DMS53 treated with DMSO at 0.1 percent for 48 hours (cell line): Measurements from ENCODE around the gene CEBPG.

Experiments used
- DNase-seq: peaks from one replicate; lab custom pipeline; 2025; ENCODE audit not compliant: unreplicated experiment; lab: John Stamatoyannopoulos, UW

CEBPG gene

GRCh38 chr19:33350538-33351309 is 22.8 kb upstream of the CEBPG start:
- DNase-seq = no peak

- DNase-seq = no peak
These were observed 18.0 kb upstream of the CEBPG start for GRCh38 chr19:33355535-33355934.

GRCh38 chr19:33357556-33357955 is 16.0 kb upstream of the CEBPG start:
- DNase-seq = no peak

GRCh38 chr19:33358408-33358807 is 15.1 kb upstream of the CEBPG start:
- no peak for DNase-seq

- DNase-seq = no peak
These were observed 13.9 kb upstream of the CEBPG start for GRCh38 chr19:33359581-33359980.

GRCh38 chr19:33362508-33363228 is 10.8 kb upstream of the CEBPG start:
- DNase-seq = no peak

GRCh38 chr19:33363476-33363875 is 10.0 kb upstream of the CEBPG start:
- no peak for DNase-seq

GRCh38 chr19:33365691-33366090 is 7.8 kb upstream of the CEBPG start:
- no peak for DNase-seq

GRCh38 chr19:33366127-33366526 is 7.4 kb upstream of the CEBPG start:
- DNase-seq = no peak

GRCh38 chr19:33366897-33367296 is 6.6 kb upstream of the CEBPG start:
- no peak for DNase-seq

GRCh38 chr19:33368074-33368864 is 5.2 kb upstream of the CEBPG start:
- DNase-seq = no peak

- DNase-seq = no peak
These were observed 2.7 kb upstream of the CEBPG start for GRCh38 chr19:33370783-33371182.

GRCh38 chr19:33374236-33374714 is 766 bp downstream of the CEBPG start:
- DNase-seq = peak; percentile 48

GRCh38 chr19:33375156-33375836 is 1.8 kb downstream of the CEBPG start:
- no peak for DNase-seq

GRCh38 chr19:33375837-33376159 is 2.3 kb downstream of the CEBPG start:
- no peak for DNase-seq

GRCh38 chr19:33376423-33376822 is 2.9 kb downstream of the CEBPG start:
- no peak for DNase-seq

- DNase-seq = no peak
These were observed 3.5 kb downstream of the CEBPG start for GRCh38 chr19:33376941-33377557.

GRCh38 chr19:33377586-33378475 is 4.3 kb downstream of the CEBPG start:
- no peak for DNase-seq

GRCh38 chr19:33379151-33379829 is 5.8 kb downstream of the CEBPG start:
- DNase-seq = no peak
